ENCODE data around the gene UQCRH. TPM values are rescaled to one million over a fixed set of nuclear protein-coding genes. Genes with fewer than 3 reads are reported as not detected.

The UQCRH gene
- total and polyA plus RNA-seq, 2 experiments from 2014 or later: 597 to 698 TPM

GRCh38 chr1:46340404-46341221, 37.1 kb downstream of the UQCRH start, which contains the start of gene NSUN4:
Gene NSUN4 (plus strand): TSS chr1:46340807. CDS start chr1:46340827, 20 bp downstream.
- TF ChIP-seq CTCF (IDR thresholded peaks at IDR 0.05; ENCODE audit: low read depth, low read length): peak; percentile 79
- H3K9me3 ChIP-seq (ENCODE audit: low read depth): no peaks in the 10 kb centered on the region
- H3K4me1 ChIP-seq (ENCODE audit: low read depth): peaks cover 5% of the 10 kb centered on the region
- peak within 1 kb of the TSS; percentile 87 for H3K27ac ChIP-seq
- H3K4me3 ChIP-seq: peak within 1 kb of the TSS; percentile 72
- peak; percentile 92 to 98 for DNase-seq (ENCODE audit: low read depth in 1 of 2, low spot score in 1 of 2)
- H3K27me3 ChIP-seq: no peaks in the 10 kb centered on the region
- peaks cover 3% of the 10 kb centered on the region for H3K36me3 ChIP-seq

GRCh38 chr1:46341222-46342083, 38.0 kb downstream of the UQCRH start:
- H3K9me3 ChIP-seq (ENCODE audit: low read depth): no peaks in the 10 kb centered on the region
- TF ChIP-seq CTCF (IDR thresholded peaks at IDR 0.05; ENCODE audit: low read depth, low read length): no peak
- H3K27ac ChIP-seq: peak overlapping the region; percentile 87
- peaks cover 5% of the 10 kb centered on the region for H3K4me1 ChIP-seq (ENCODE audit: low read depth)
- DNase-seq (ENCODE audit: low read depth in 1 of 2, low spot score in 1 of 2): no peak
- H3K4me3 ChIP-seq: peak overlapping the region; percentile 72
- no peaks in the 10 kb centered on the region for H3K27me3 ChIP-seq
- H3K36me3 ChIP-seq: peaks cover 3% of the 10 kb centered on the region

DNA sequence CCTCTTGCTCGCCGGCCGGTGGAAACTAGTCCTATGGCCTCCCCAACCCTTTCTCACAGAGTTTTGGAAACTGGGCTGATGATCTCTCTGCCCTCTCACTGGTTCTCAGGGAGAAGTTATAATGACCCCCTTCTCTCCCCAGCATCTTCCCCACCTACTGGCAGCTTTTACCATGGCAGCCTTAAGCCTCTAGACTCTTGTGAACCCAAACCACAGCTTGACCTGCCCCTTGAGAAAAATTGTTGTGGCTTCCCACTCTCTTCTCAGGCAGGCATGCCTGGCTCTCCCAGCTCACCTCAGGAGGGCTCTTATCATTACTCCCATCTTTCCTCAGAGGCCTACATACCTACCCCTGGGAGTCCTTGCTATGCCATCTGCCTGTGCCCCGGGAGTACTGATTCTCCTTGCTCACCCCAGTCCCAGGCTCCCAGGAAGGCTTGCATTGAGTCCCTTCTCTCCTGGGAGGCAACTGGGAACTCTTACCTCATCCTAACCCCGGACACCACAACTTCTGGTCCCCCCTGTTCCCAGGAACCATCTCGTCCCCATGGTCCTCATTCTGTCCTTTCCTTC, 38.7 kb downstream of the UQCRH start:
- DNase-seq (ENCODE audit: low read depth in 1 of 2, low spot score in 1 of 2): peak in 1 of 2 donors; percentile 42
- peak; percentile 37 for TF ChIP-seq CTCF (IDR thresholded peaks at IDR 0.05; ENCODE audit: low read depth, low read length)
- no peak overlapping the region for H3K4me3 ChIP-seq
- H3K36me3 ChIP-seq: peaks cover 8% of the 10 kb centered on the region
- H3K9me3 ChIP-seq (ENCODE audit: low read depth): no peaks in the 10 kb centered on the region
- peak overlapping the region; percentile 87 for H3K27ac ChIP-seq
- H3K4me1 ChIP-seq (ENCODE audit: low read depth): peaks cover 5% of the 10 kb centered on the region
- H3K27me3 ChIP-seq: no peaks in the 10 kb centered on the region

DNA sequence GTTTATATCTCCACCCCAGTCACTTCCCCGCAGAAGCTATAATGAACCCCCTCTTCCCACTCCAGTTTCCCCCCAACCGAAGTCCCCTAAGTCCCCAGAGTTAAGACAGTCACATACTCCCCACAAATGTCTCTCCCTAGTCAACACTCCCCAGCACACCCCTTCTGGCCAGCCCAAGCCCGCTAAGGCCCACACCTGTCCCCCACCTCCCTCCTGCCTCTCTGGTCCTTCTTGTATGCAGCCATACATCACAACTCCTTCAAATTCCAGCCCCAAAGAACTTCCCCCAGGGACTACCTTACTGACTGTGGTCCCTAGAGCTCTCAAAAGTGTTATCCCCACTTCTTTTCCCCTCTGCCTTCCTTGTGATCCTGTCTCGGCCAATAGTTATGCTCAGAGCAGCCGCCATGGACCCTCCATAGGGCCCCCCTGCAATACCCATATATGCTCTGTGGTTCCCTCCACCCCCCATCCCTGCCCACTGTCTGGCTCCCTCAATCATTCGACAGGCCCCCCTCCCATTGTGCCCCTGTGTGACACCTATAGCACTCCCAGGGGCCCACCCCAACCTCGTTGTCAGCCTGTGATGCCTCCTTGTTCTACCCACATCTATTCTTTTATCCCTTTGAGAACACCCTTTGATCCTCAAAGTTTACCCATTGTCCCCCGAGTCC, 39.3 kb downstream of the UQCRH start:
- Histone ChIP-seq H3K36me3 (peaks cover 13% of the 10 kb centered on the region), H3K27me3 (no peaks in the 10 kb centered on the region), H3K9me3 (ENCODE audit: low read depth) (no peaks in the 10 kb centered on the region), H3K4me1 (ENCODE audit: low read depth) (peaks cover 5% of the 10 kb centered on the region), H3K27ac (peak overlapping the region; percentile 21), H3K4me3 (no peak overlapping the region)
- no peak for TF ChIP-seq CTCF (IDR thresholded peaks at IDR 0.05; ENCODE audit: low read depth, low read length)
- no peak for DNase-seq (ENCODE audit: low read depth in 1 of 2, low spot score in 1 of 2)

GRCh38 chr1:46343351-46343695, 39.8 kb downstream of the UQCRH start:
- Histone ChIP-seq H3K27me3 (no peaks in the 10 kb centered on the region), H3K9me3 (ENCODE audit: low read depth) (no peaks in the 10 kb centered on the region), H3K27ac (peak overlapping the region; percentile 21), H3K4me3 (no peak overlapping the region), H3K4me1 (ENCODE audit: low read depth) (peaks cover 5% of the 10 kb centered on the region), H3K36me3 (peaks cover 13% of the 10 kb centered on the region)
- TF ChIP-seq CTCF (IDR thresholded peaks at IDR 0.05; ENCODE audit: low read depth, low read length): no peak
- DNase-seq (ENCODE audit: low read depth in 1 of 2, low spot score in 1 of 2): no peak

Measured in cardiac muscle cell (in vitro differentiated cells and primary cell).